ENCODE measurements around the gene JARID2. TPM values are rescaled to one million over a fixed set of nuclear protein-coding genes. Genes with fewer than 3 reads are reported as not detected.
A peak's percentile ranks its signal among the peaks of the same experiment; 100 is the strongest.

JARID2 gene
- total RNA-seq, 2 experiments from 2014 or later = 19.0 to 19.5 TPM

DNA sequence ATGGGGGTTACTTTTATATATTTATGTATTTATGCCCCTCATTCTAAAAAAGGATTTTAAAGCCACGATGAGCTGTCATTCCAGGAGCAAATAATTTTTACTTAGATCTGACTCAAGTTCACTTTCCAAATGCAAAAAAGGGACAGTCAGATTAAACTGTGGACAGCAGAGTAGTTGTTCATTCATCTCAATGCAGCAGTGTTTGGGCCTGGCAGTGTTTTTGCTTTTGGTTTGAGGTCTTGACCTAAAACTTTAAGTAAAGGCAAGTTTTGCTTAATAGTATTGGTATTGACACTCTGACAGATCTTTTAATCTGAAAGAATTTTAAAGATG, 13.9 kb downstream of the JARID2 start:
- BruUV-seq (replicated peaks) = TSS peak; percentile 16
- Histone ChIP-seq H3K27ac (ENCODE audit: low read depth, low read length, poor library complexity, severe bottlenecking) (no peak overlapping the region), H3K4me3 (ENCODE audit: low read depth, low read length, poor library complexity, severe bottlenecking) (no peak overlapping the region), H3K9me3 (ENCODE audit: low read length) (no peaks in the 10 kb centered on the region), H3K9me2 (ENCODE audit: insufficient read depth, low read length) (no peaks in the 10 kb centered on the region), H3K36me3 (ENCODE audit: insufficient read depth, low read length) (peaks cover 5% of the 10 kb centered on the region; the same call in 1 of the 2 replicates), H2AFZ (ENCODE audit: low read length) (no peak overlapping the region), H3K79me2 (ENCODE audit: insufficient read depth, low read depth, low read length) (peaks cover 73% of the 10 kb centered on the region; the same call in 1 of the 2 replicates), H3K4me2 (ENCODE audit: low read length) (no peak overlapping the region), H4K20me1 (ENCODE audit: insufficient read depth, low read length) (peaks cover 22% of the 10 kb centered on the region), H3K4me1 (ENCODE audit: insufficient read depth, low read length, poor library complexity, severe bottlenecking) (peaks cover 71% of the 10 kb centered on the region)
- intact Hi-C loops (cut with micrococcal nuclease; ENCODE audit: unreplicated experiment) = no loop called here
- CTCF ChIA-PET (ENCODE audit: unreplicated experiment) = no interaction called here
- POLR2A ChIA-PET = interaction anchor here (1.8 kb wide), 1 partner anchor 9 kb away, joined by 9 read pairs; no protein-coding TSS in a partner anchor
- no peak for DNase-seq (ENCODE audit: low spot score)
- TF ChIP-seq, protein P1, sequence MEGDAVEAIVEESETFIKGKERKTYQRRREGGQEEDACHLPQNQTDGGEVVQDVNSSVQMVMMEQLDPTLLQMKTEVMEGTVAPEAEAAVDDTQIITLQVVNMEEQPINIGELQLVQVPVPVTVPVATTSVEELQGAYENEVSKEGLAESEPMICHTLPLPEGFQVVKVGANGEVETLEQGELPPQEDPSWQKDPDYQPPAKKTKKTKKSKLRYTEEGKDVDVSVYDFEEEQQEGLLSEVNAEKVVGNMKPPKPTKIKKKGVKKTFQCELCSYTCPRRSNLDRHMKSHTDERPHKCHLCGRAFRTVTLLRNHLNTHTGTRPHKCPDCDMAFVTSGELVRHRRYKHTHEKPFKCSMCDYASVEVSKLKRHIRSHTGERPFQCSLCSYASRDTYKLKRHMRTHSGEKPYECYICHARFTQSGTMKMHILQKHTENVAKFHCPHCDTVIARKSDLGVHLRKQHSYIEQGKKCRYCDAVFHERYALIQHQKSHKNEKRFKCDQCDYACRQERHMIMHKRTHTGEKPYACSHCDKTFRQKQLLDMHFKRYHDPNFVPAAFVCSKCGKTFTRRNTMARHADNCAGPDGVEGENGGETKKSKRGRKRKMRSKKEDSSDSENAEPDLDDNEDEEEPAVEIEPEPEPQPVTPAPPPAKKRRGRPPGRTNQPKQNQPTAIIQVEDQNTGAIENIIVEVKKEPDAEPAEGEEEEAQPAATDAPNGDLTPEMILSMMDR (conservative IDR thresholded peaks at IDR 0.05; ENCODE audit: low read length) = no peak
- TF ChIP-seq EZH2phosphoT487 (IDR thresholded peaks at IDR 0.05; ENCODE audit: borderline replicate concordance, low read depth, low read length) = no peak

DNA sequence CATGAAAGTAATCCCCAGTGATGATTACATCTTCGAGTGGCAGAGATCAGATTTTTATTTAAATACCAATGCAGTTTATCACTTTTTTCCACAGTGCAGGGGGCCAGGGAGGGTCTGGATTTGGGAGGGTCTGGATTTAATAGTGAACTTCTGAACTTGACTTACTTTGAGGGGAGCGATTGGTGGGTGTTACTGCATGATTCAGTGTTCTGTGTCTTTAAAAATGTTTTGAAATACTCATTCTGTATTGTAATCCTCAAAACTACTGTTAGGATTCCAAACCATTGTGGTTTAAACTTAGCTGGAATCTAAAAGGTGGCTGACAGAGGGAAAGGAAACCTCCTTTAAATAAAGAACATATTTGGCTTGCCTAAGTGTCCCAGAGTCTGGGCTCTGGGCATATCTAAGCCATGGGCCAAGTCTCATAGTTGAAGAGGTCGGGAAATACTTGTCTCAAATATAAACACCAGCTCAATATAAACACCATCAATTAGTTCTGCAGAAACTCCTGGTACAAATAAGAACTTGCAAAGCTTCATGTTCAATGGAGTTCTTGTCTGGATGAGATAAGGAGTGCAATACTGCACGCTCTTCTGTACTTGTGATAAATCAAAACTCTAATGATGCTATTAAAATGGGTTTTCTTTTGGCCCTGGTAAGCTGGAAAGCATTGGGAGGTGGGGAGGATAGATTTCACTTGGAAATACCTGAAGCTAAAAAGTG, 14.4 kb downstream of the JARID2 start:
- no peaks in the 10 kb centered on the region for H3K9me3 ChIP-seq (ENCODE audit: low read length)
- peaks cover 22% of the 10 kb centered on the region for H4K20me1 ChIP-seq (ENCODE audit: insufficient read depth, low read length)
- peaks cover 5% of the 10 kb centered on the region; the same call in 1 of the 2 replicates for H3K36me3 ChIP-seq (ENCODE audit: insufficient read depth, low read length)
- no peak overlapping the region for H2AFZ ChIP-seq (ENCODE audit: low read length)
- intact Hi-C loops (cut with micrococcal nuclease; ENCODE audit: unreplicated experiment) = no loop called here
- no TSS peak for BruUV-seq (replicated peaks)
- H3K9me2 ChIP-seq (ENCODE audit: insufficient read depth, low read length) = no peaks in the 10 kb centered on the region
- no peak for DNase-seq (ENCODE audit: low spot score)
- H3K4me3 ChIP-seq (ENCODE audit: low read depth, low read length, poor library complexity, severe bottlenecking) = no peak overlapping the region
- ChIA-PET CTCF (ENCODE audit: unreplicated experiment) (no interaction called here), POLR2A (interaction anchor here (0.7 to 1.8 kb wide), 3 partner anchors 8 to 47 kb away, joined by 3 to 9 read pairs (median 3); no protein-coding TSS in a partner anchor)
- peaks cover 71% of the 10 kb centered on the region for H3K4me1 ChIP-seq (ENCODE audit: insufficient read depth, low read length, poor library complexity, severe bottlenecking)
- H3K27ac ChIP-seq (ENCODE audit: low read depth, low read length, poor library complexity, severe bottlenecking) = no peak overlapping the region
- peaks cover 73% of the 10 kb centered on the region; the same call in 1 of the 2 replicates for H3K79me2 ChIP-seq (ENCODE audit: insufficient read depth, low read depth, low read length)
- TF ChIP-seq EZH2phosphoT487 (IDR thresholded peaks at IDR 0.05; ENCODE audit: borderline replicate concordance, low read depth, low read length) = no peak
- TF ChIP-seq, protein P1 (conservative IDR thresholded peaks at IDR 0.05; ENCODE audit: low read length) = no peak
- no peak overlapping the region for H3K4me2 ChIP-seq (ENCODE audit: low read length)
